CD14-positive monocyte (primary cell): ENCODE measurements around the gene ZNF512. TPM values are rescaled to one million over a fixed set of nuclear protein-coding genes. Genes with fewer than 3 reads are reported as not detected.

Experiments
- DNase-seq, 3 donors: peaks; one replicate each; pipeline ENCODE4 v3.0.0-alpha.2; 2011 to 2022
- H2AFZ ChIP-seq: 2 replicates; pipeline ENCODE4 v1.6.0; 2012; ENCODE audit warnings: mild to moderate bottlenecking, low read depth, low read length, inconsistent platforms; ENCODE audit not compliant: insufficient read depth, poor library complexity, severe bottlenecking
- H3K27ac ChIP-seq, 2 donors: 1 replicate in 1 of 2; 2 replicates in 1 of 2; pipeline ENCODE4 v1.5.1; 2012 to 2013; ENCODE audit warnings: low read length in 2 of 2, control low read depth in 1 of 2, inconsistent platforms in 1 of 2, low read depth in 1 of 2, mild to moderate bottlenecking in 1 of 2
- H3K27me3 ChIP-seq, 2 donors: one replicate each; pipeline versions ENCODE4 v1.6.0 to v1.6.1; 2011 to 2013; ENCODE audit warnings: low read length in 2 of 2; ENCODE audit not compliant: control insufficient read depth in 2 of 2, insufficient read depth in 2 of 2
- H3K36me3 ChIP-seq, 2 donors: replicated peaks in 1 of 2; 1 replicate in 1 of 2; 2 replicates in 1 of 2; pipeline versions ENCODE4 v1.5.1 to v1.6.1; 2012 to 2013; ENCODE audit warnings: low read length in 2 of 2, control low read depth in 1 of 2, inconsistent platforms in 1 of 2, mild to moderate bottlenecking in 1 of 2; ENCODE audit not compliant: insufficient read depth in 2 of 2, control insufficient read depth in 1 of 2
- H3K4me1 ChIP-seq, 2 donors: 1 replicate in 1 of 2; 2 replicates in 1 of 2; pipeline versions ENCODE4 v1.5.1 to v1.6.1; 2012 to 2013; ENCODE audit warnings: low read length in 2 of 2, control low read depth in 1 of 2, inconsistent platforms in 1 of 2, mild to moderate bottlenecking in 1 of 2, moderate library complexity in 1 of 2; ENCODE audit not compliant: insufficient read depth in 2 of 2, control insufficient read depth in 1 of 2
- H3K4me2 ChIP-seq: replicated peaks from 2 replicates; pipeline ENCODE3; 2012; ENCODE audit warnings: low read length, moderate library complexity, mild to moderate bottlenecking; ENCODE audit not compliant: poor library complexity, severe bottlenecking; ENCODE audit errors: extremely low read depth
- H3K4me3 ChIP-seq, 3 experiments: fragments of 200-600 bp in 1 of 3; sonication (generic) in 1 of 3; replicated peaks in 1 of 3; 1 replicate in 2 of 3; 2 replicates in 1 of 3; pipeline ENCODE4 v1.5.1; 2011 to 2013; ENCODE audit warnings: low read length in 3 of 3, mild to moderate bottlenecking in 3 of 3, control low read depth in 2 of 3, low read depth in 2 of 3, inconsistent platforms in 1 of 3, moderate library complexity in 1 of 3
- H3K79me2 ChIP-seq: 2 replicates; pipeline ENCODE4 v1.6.0; 2012; ENCODE audit warnings: mild to moderate bottlenecking, control low read depth, inconsistent platforms, low read length, moderate library complexity; ENCODE audit not compliant: insufficient read depth
- H3K9ac ChIP-seq: 2 replicates; pipeline ENCODE4 v1.6.0; 2017; ENCODE audit warnings: low read length, mild to moderate bottlenecking; ENCODE audit not compliant: insufficient read depth, poor library complexity, severe bottlenecking
- H3K9me3 ChIP-seq, 2 donors: replicated peaks in 1 of 2; 1 replicate in 1 of 2; 2 replicates in 1 of 2; pipeline versions ENCODE4 v1.5.1 to v1.6.1; 2012 to 2013; ENCODE audit warnings: low read length in 2 of 2, control low read depth in 1 of 2; ENCODE audit not compliant: control insufficient read depth in 1 of 2, insufficient read depth in 1 of 2
- H4K20me1 ChIP-seq: 2 replicates; pipeline ENCODE4 v1.6.0; 2012; ENCODE audit warnings: mild to moderate bottlenecking, low read length, control low read depth, moderate library complexity; ENCODE audit not compliant: insufficient read depth
- H3K27ac Mint-ChIP-seq, 7 donors: one replicate each; pipeline ENCODE4 v1.8.0; 2020; ENCODE audit warnings: mild to moderate bottlenecking in 7 of 7, mixed read lengths in 7 of 7, moderate library complexity in 6 of 7, inconsistent platforms in 2 of 7
- H3K27me3 Mint-ChIP-seq, 3 donors: one replicate each; pipeline ENCODE4 v1.8.0; 2021 to 2022; ENCODE audit warnings: low read depth in 3 of 3, mild to moderate bottlenecking in 3 of 3, mixed read lengths in 3 of 3, moderate library complexity in 3 of 3, inconsistent platforms in 1 of 3
- H3K36me3 Mint-ChIP-seq, 2 donors: one replicate each; pipeline ENCODE4 v1.8.0; 2020; ENCODE audit warnings: mixed read lengths in 2 of 2, inconsistent platforms in 1 of 2, mild to moderate bottlenecking in 1 of 2
- H3K4me1 Mint-ChIP-seq: one replicate; pipeline ENCODE4 v1.8.0; 2020; ENCODE audit warnings: mild to moderate bottlenecking, mixed read lengths
- H3K4me3 Mint-ChIP-seq, 2 donors: one replicate each; pipeline ENCODE4 v1.8.0; 2020; ENCODE audit warnings: mild to moderate bottlenecking in 2 of 2, mixed read lengths in 2 of 2, moderate library complexity in 1 of 2
- H3K9me3 Mint-ChIP-seq, 7 donors: one replicate each; pipeline ENCODE4 v1.8.0; 2020 to 2022; ENCODE audit warnings: mixed read lengths in 7 of 7, mild to moderate bottlenecking in 6 of 7, moderate library complexity in 6 of 7, inconsistent platforms in 2 of 7
- WGBS: methylation state at CpG from one replicate; pipeline ENCODE4 v1.1.5; 2013; ENCODE audit warnings: missing lambda C conversion rate; ENCODE audit not compliant: insufficient coverage; 5-methylcytosine and 5-hydroxymethylcytosine counted together
- intact Hi-C, 2 donors: fragments of 100-400 bp; cut with micrococcal nuclease; formaldehyde crosslinking; loops; one replicate each; pipeline versions ENCODE4 v1.15.0 to v1.15.1; 2023
- polyA plus RNA-seq, 3 donors: library from polyadenylated mRNA; depleted of rRNA in 1 of 3; unstranded in 2 of 3; stranded (reverse) in 1 of 3; fragments of 300-500 nt in 2 of 3; fragments of >200 nt in 1 of 3; fragmentation: Illumina TruSeq in 2 of 3; gene quantifications; 1 replicate in 2 of 3; 2 replicates in 1 of 3; pipeline ENCODE4 v1.2.3, GENCODE V29; 2012 to 2021
- TF ChIP-seq, protein P1 (sequence below): fragments of 200-600 bp; IDR thresholded peaks from one replicate; pipeline ENCODE4 v1.8.0; 2022; ENCODE audit warnings: antibody characterized with exemption, mild to moderate bottlenecking

The ZNF512 gene
- polyA plus RNA-seq, 3 donors = 6.7 to 13.1 (median 12.8) TPM

DNA sequence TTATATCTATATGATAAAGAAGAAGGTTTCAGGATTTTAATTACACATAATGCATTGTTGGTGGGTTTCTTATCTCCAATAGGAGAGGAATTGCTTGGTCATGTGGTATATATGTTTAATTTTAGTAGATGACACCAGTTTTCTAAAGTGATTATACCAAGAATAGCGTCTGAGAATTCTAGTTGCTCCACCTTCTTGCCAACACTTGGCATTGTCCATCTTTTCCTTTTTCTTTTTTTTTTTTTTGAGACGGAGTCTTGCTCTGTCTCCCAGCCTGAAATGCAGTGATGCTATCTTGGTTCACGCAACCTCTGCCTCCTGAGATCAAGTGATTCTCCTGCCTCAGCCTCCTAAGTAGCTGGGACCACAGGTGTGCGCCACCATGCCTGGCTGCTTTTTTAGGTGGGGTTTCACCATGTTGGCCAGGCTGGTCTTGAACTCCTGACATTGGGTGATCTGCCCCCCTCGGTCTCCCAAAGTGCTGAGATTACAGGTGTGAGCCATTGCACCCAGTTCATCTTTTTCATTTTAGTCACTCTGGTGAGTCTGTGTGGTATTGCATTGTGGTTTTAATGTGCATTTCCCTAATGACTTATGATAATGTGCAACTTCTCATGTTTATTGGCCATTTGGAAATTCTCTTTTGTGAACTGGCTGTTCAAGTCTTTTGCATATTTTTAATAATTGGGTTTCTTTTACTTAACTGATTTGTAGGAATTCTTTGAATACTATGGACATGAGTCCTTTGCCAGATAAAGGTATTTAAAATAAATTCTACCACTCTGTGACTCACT, 37.3 kb upstream of the ZNF512 start:
- 100% methylated on average over 2 of the region's 5 CpGs for WGBS
- Mint-ChIP-seq H3K27me3 (peaks cover 0 to 2% (median 0%) of the 10 kb centered on the region in 3 donors), H3K4me1 (no peaks in the 10 kb centered on the region), H3K4me3 (no peak overlapping the region), H3K36me3 (no peaks in the 10 kb centered on the region), H3K27ac (no peak overlapping the region), H3K9me3 (peaks cover 0 to 8% (median 2%) of the 10 kb centered on the region in 7 donors)
- H4K20me1 ChIP-seq = no peaks in the 10 kb centered on the region
- intact Hi-C loops = no loop called here
- no peaks in the 10 kb centered on the region for H3K4me1 ChIP-seq
- H3K4me2 ChIP-seq = no peak overlapping the region
- no peak overlapping the region for H2AFZ ChIP-seq
- no peaks in the 10 kb centered on the region for H3K79me2 ChIP-seq
- H3K4me3 ChIP-seq = no peak overlapping the region
- TF ChIP-seq, protein P1, sequence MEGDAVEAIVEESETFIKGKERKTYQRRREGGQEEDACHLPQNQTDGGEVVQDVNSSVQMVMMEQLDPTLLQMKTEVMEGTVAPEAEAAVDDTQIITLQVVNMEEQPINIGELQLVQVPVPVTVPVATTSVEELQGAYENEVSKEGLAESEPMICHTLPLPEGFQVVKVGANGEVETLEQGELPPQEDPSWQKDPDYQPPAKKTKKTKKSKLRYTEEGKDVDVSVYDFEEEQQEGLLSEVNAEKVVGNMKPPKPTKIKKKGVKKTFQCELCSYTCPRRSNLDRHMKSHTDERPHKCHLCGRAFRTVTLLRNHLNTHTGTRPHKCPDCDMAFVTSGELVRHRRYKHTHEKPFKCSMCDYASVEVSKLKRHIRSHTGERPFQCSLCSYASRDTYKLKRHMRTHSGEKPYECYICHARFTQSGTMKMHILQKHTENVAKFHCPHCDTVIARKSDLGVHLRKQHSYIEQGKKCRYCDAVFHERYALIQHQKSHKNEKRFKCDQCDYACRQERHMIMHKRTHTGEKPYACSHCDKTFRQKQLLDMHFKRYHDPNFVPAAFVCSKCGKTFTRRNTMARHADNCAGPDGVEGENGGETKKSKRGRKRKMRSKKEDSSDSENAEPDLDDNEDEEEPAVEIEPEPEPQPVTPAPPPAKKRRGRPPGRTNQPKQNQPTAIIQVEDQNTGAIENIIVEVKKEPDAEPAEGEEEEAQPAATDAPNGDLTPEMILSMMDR = no peak
- no peaks in the 10 kb centered on the region for H3K27me3 ChIP-seq
- H3K9ac ChIP-seq = no peak overlapping the region
- no peaks in the 10 kb centered on the region for H3K9me3 ChIP-seq
- no peak for DNase-seq
- no peaks in the 10 kb centered on the region for H3K36me3 ChIP-seq
- H3K27ac ChIP-seq = no peak overlapping the region

DNA sequence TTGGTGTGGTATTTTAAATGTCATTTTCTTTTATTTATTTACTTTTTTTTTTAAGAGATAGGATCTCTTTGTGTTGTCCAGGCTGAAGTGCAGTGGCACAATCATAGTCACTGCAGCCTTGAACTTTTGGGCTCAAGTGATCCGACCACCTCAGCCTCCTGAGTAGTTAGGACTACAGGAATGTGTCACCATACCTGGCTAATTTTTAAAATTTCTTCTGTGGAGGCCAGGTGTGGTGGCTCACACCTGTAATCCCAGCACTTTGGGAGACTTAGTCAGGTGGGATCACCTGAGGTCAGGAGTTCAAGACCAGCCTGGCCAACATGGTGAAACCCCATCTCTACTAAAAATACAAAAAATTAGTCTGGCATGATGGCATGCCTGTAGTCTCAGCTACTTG, 33.5 kb upstream of the ZNF512 start:
- Mint-ChIP-seq H3K4me1 (no peaks in the 10 kb centered on the region), H3K9me3 (peaks cover 0 to 6% (median 2%) of the 10 kb centered on the region in 7 donors), H3K27ac (no peak overlapping the region), H3K36me3 (no peaks in the 10 kb centered on the region), H3K4me3 (no peak overlapping the region), H3K27me3 (peaks cover 4 to 17% (median 15%) of the 10 kb centered on the region in 3 donors)
- Histone ChIP-seq H4K20me1 (no peaks in the 10 kb centered on the region), H3K27ac (no peak overlapping the region), H3K4me2 (no peak overlapping the region), H3K9ac (no peak overlapping the region), H3K36me3 (no peaks in the 10 kb centered on the region), H3K9me3 (no peaks in the 10 kb centered on the region), H2AFZ (no peak overlapping the region), H3K79me2 (no peaks in the 10 kb centered on the region), H3K27me3 (peaks cover 0 to 4% of the 10 kb centered on the region in 2 donors), H3K4me1 (no peaks in the 10 kb centered on the region), H3K4me3 (no peak overlapping the region)
- TF ChIP-seq, protein P1 = no peak
- DNase-seq = no peak
- intact Hi-C loops = no loop called here
- WGBS = 100% methylated on average over 1 of the region's 1 CpG
